Trophoblast cell (in vitro differentiated cells and primary cell): ENCODE measurements around the gene SPIRE1.
A peak's percentile ranks its signal among the peaks of the same experiment; 100 is the strongest.

Experiments
- DNase-seq, 2 donors: peaks; one replicate each; pipeline ENCODE4 v3.0.0-alpha.2; 2016
- H2AFZ ChIP-seq: 2 replicates; pipeline ENCODE4 v1.6.1; 2013; ENCODE audit warnings: low read length, moderate library complexity, mild to moderate bottlenecking; ENCODE audit not compliant: insufficient read depth, poor library complexity
- H2AK5ac ChIP-seq: 2 replicates; pipeline ENCODE4 v1.6.1; 2013; ENCODE audit warnings: mild to moderate bottlenecking, low read length
- H2BK120ac ChIP-seq: 2 replicates; pipeline ENCODE4 v1.6.1; 2013; ENCODE audit warnings: low read length, mild to moderate bottlenecking, moderate library complexity; ENCODE audit not compliant: insufficient read depth, poor library complexity
- H2BK12ac ChIP-seq: 2 replicates; pipeline ENCODE4 v1.6.1; 2013; ENCODE audit warnings: mild to moderate bottlenecking, low read length, moderate library complexity
- H2BK5ac ChIP-seq: 2 replicates; pipeline ENCODE4 v1.6.1; 2013; ENCODE audit warnings: low read length, low read depth, moderate library complexity, mild to moderate bottlenecking; ENCODE audit not compliant: poor library complexity
- H3K14ac ChIP-seq: 2 replicates; pipeline ENCODE4 v1.6.1; 2013; ENCODE audit warnings: mild to moderate bottlenecking, low read length
- H3K18ac ChIP-seq: 2 replicates; pipeline ENCODE4 v1.6.1; 2013; ENCODE audit warnings: mild to moderate bottlenecking, low read length
- H3K23ac ChIP-seq: 2 replicates; pipeline ENCODE4 v1.6.1; 2013; ENCODE audit warnings: low read length
- H3K27ac ChIP-seq: 2 replicates; pipeline ENCODE4 v1.5.1; 2013; ENCODE audit warnings: low read depth, mild to moderate bottlenecking, inconsistent platforms, low read length, moderate library complexity
- H3K27me3 ChIP-seq: 2 replicates; pipeline ENCODE4 v1.6.1; 2013; ENCODE audit warnings: inconsistent platforms, mild to moderate bottlenecking, low read length, moderate library complexity; ENCODE audit not compliant: insufficient read depth
- H3K36me3 ChIP-seq, 2 experiments: 1 replicate in 1 of 2; 2 replicates in 1 of 2; pipeline ENCODE4 v1.6.1; 2013; ENCODE audit warnings: low read length in 2 of 2, mild to moderate bottlenecking in 2 of 2, moderate library complexity in 1 of 2; ENCODE audit not compliant: insufficient read depth in 2 of 2, control insufficient read depth in 1 of 2
- H3K4ac ChIP-seq: 2 replicates; pipeline ENCODE4 v1.6.1; 2013; ENCODE audit warnings: low read depth, mild to moderate bottlenecking, low read length, moderate library complexity
- H3K4me1 ChIP-seq, 2 experiments: 1 replicate in 1 of 2; 2 replicates in 1 of 2; pipeline ENCODE4 v1.6.1; 2013; ENCODE audit warnings: low read length in 2 of 2, mild to moderate bottlenecking in 2 of 2, moderate library complexity in 1 of 2; ENCODE audit not compliant: insufficient read depth in 2 of 2, control insufficient read depth in 1 of 2
- H3K4me2 ChIP-seq: 2 replicates; pipeline ENCODE4 v1.6.1; 2013; ENCODE audit warnings: inconsistent platforms, mild to moderate bottlenecking, low read length, moderate library complexity
- H3K4me3 ChIP-seq: 2 replicates; pipeline ENCODE4 v1.5.1; 2013; ENCODE audit warnings: mild to moderate bottlenecking, low read depth, low read length, inconsistent platforms
- H3K79me1 ChIP-seq: one replicate; pipeline ENCODE4 v1.6.1; 2013; ENCODE audit warnings: low read length
- H3K79me2 ChIP-seq: 2 replicates; pipeline ENCODE4 v1.6.1; 2013; ENCODE audit warnings: low read length, mild to moderate bottlenecking; ENCODE audit not compliant: control insufficient read depth, insufficient read depth, poor library complexity
- H3K9ac ChIP-seq: 2 replicates; pipeline ENCODE4 v1.6.1; 2013; ENCODE audit warnings: mild to moderate bottlenecking, low read length
- H3K9me3 ChIP-seq: 2 replicates; pipeline ENCODE4 v1.6.1; 2013; ENCODE audit warnings: low read depth, mild to moderate bottlenecking, control low read depth, inconsistent platforms, low read length; ENCODE audit not compliant: insufficient read depth
- H4K12ac ChIP-seq: 2 replicates; pipeline ENCODE4 v1.6.1; 2013; ENCODE audit warnings: low read depth, mild to moderate bottlenecking, low read length, moderate library complexity
- H4K8ac ChIP-seq: 2 replicates; pipeline ENCODE4 v1.6.1; 2013; ENCODE audit warnings: low read depth, mild to moderate bottlenecking, low read length, moderate library complexity
- H4K91ac ChIP-seq: one replicate; pipeline ENCODE4 v1.6.1; 2013; ENCODE audit warnings: low read depth, mild to moderate bottlenecking, low read length, moderate library complexity
- WGBS: extraction: QIAGEN DNeasy Blood & Tissue Kit; methylation state at CpG from one replicate; pipeline ENCODE4 v1.1.7; 2013; ENCODE audit warnings: missing lambda C conversion rate; ENCODE audit not compliant: insufficient read length, insufficient coverage; ENCODE audit errors: extremely low coverage; 5-methylcytosine and 5-hydroxymethylcytosine counted together

SPIRE1 gene

GRCh38 chr18:12468445-12468844 lies 189.5 kb downstream of the SPIRE1 start:
- no peaks in the 10 kb centered on the region for H3K79me2 ChIP-seq
- no peak overlapping the region for H3K4ac ChIP-seq
- no peak overlapping the region for H4K12ac ChIP-seq
- no peak overlapping the region for H3K18ac ChIP-seq
- peak in 1 of 2 donors; percentile 16 for DNase-seq
- no peak overlapping the region for H3K27ac ChIP-seq
- H2BK120ac ChIP-seq: no peak overlapping the region
- H2AFZ ChIP-seq: no peak overlapping the region
- no peak overlapping the region for H2BK5ac ChIP-seq
- no peak overlapping the region for H2AK5ac ChIP-seq
- H3K4me2 ChIP-seq: no peak overlapping the region
- no peak overlapping the region for H4K8ac ChIP-seq
- no peak overlapping the region for H3K14ac ChIP-seq
- peaks cover 2% of the 10 kb centered on the region for H3K9me3 ChIP-seq
- H3K79me1 ChIP-seq: no peaks in the 10 kb centered on the region
- no peak overlapping the region for H3K9ac ChIP-seq
- no peak overlapping the region for H3K4me3 ChIP-seq
- H3K4me1 ChIP-seq: no peaks in the 10 kb centered on the region
- H3K23ac ChIP-seq: no peak overlapping the region
- no peak overlapping the region for H4K91ac ChIP-seq
- H3K27me3 ChIP-seq: no peaks in the 10 kb centered on the region
- no peak overlapping the region for H2BK12ac ChIP-seq
- WGBS: no CpG with 5 or more reads among the region's 4 CpGs
- H3K36me3 ChIP-seq: no peaks in the 10 kb centered on the region

GRCh38 chr18:12464731-12465130 lies 193.2 kb downstream of the SPIRE1 start:
- peak overlapping the region; percentile 22 for H3K23ac ChIP-seq
- no peak overlapping the region for H3K14ac ChIP-seq
- H3K36me3 ChIP-seq: no peaks in the 10 kb centered on the region
- H3K27me3 ChIP-seq: no peaks in the 10 kb centered on the region
- H3K4ac ChIP-seq: no peak overlapping the region
- no peak overlapping the region for H3K4me2 ChIP-seq
- peaks cover 2% of the 10 kb centered on the region for H3K9me3 ChIP-seq
- H3K4me1 ChIP-seq: no peaks in the 10 kb centered on the region
- no peak overlapping the region for H2BK12ac ChIP-seq
- no peak overlapping the region for H3K27ac ChIP-seq
- no peak for DNase-seq
- no peak overlapping the region for H2BK120ac ChIP-seq
- H3K18ac ChIP-seq: no peak overlapping the region
- H4K91ac ChIP-seq: no peak overlapping the region
- no peak overlapping the region for H2AFZ ChIP-seq
- no CpG with 5 or more reads among the region's 9 CpGs for WGBS
- no peak overlapping the region for H3K9ac ChIP-seq
- H3K79me2 ChIP-seq: no peaks in the 10 kb centered on the region
- no peak overlapping the region for H3K4me3 ChIP-seq
- no peaks in the 10 kb centered on the region for H3K79me1 ChIP-seq
- H2AK5ac ChIP-seq: no peak overlapping the region
- no peak overlapping the region for H2BK5ac ChIP-seq
- no peak overlapping the region for H4K12ac ChIP-seq
- no peak overlapping the region for H4K8ac ChIP-seq

GRCh38 chr18:12463191-12463590 lies 194.7 kb downstream of the SPIRE1 start:
- no peak overlapping the region for H3K9ac ChIP-seq
- H2AFZ ChIP-seq: no peak overlapping the region
- H3K27ac ChIP-seq: no peak overlapping the region
- no peak overlapping the region for H4K91ac ChIP-seq
- no peak for DNase-seq
- no peak overlapping the region for H3K4me3 ChIP-seq
- peaks cover 0 to 3% of the 10 kb centered on the region in 2 experiments for H3K36me3 ChIP-seq
- no CpG with 5 or more reads among the region's 7 CpGs for WGBS
- no peaks in the 10 kb centered on the region for H3K79me1 ChIP-seq
- no peak overlapping the region for H3K4me2 ChIP-seq
- H3K9me3 ChIP-seq: peaks cover 2% of the 10 kb centered on the region
- H2BK12ac ChIP-seq: no peak overlapping the region
- no peak overlapping the region for H2BK120ac ChIP-seq
- H4K12ac ChIP-seq: no peak overlapping the region
- no peak overlapping the region for H3K18ac ChIP-seq
- H3K4me1 ChIP-seq: no peaks in the 10 kb centered on the region
- no peak overlapping the region for H4K8ac ChIP-seq
- H2AK5ac ChIP-seq: no peak overlapping the region
- H3K23ac ChIP-seq: no peak overlapping the region
- no peak overlapping the region for H2BK5ac ChIP-seq
- H3K4ac ChIP-seq: no peak overlapping the region
- no peaks in the 10 kb centered on the region for H3K79me2 ChIP-seq
- no peak overlapping the region for H3K14ac ChIP-seq
- H3K27me3 ChIP-seq: no peaks in the 10 kb centered on the region

- H3K27ac ChIP-seq: no peak overlapping the region
- H2BK120ac ChIP-seq: no peak overlapping the region
- H3K4me1 ChIP-seq: no peaks in the 10 kb centered on the region
- H3K18ac ChIP-seq: no peak overlapping the region
- H2AK5ac ChIP-seq: no peak overlapping the region
- H3K9ac ChIP-seq: no peak overlapping the region
- H4K91ac ChIP-seq: no peak overlapping the region
- H3K4ac ChIP-seq: no peak overlapping the region
- peaks cover 2% of the 10 kb centered on the region for H3K9me3 ChIP-seq
- H3K14ac ChIP-seq: no peak overlapping the region
- no peak overlapping the region for H3K23ac ChIP-seq
- H2AFZ ChIP-seq: no peak overlapping the region
- no peak overlapping the region for H3K4me2 ChIP-seq
- no peak overlapping the region for H3K4me3 ChIP-seq
- no peak overlapping the region for H4K8ac ChIP-seq
- WGBS: no CpG with 5 or more reads among the region's 2 CpGs
- H2BK5ac ChIP-seq: no peak overlapping the region
- H3K79me2 ChIP-seq: no peaks in the 10 kb centered on the region
- no peaks in the 10 kb centered on the region for H3K79me1 ChIP-seq
- no peak for DNase-seq
- peaks cover 0 to 3% of the 10 kb centered on the region in 2 experiments for H3K36me3 ChIP-seq
- no peaks in the 10 kb centered on the region for H3K27me3 ChIP-seq
- no peak overlapping the region for H2BK12ac ChIP-seq
- H4K12ac ChIP-seq: no peak overlapping the region
Observed at GRCh38 chr18:12462242-12462641, 195.7 kb downstream of the SPIRE1 start.
